Ovary (tissue), 9 donors: ENCODE results near the gene LEMD3. TPM values are rescaled to one million over a fixed set of nuclear protein-coding genes. Genes with fewer than 3 reads are reported as not detected.

Experiments used
- DNase-seq, 5 donors: peaks; one replicate each; pipeline ENCODE4 v3.0.0-alpha.2; 2019 to 2020
- H3K27ac ChIP-seq, 2 donors: fragments of 200-600 bp; one replicate each; pipeline versions ENCODE4 v1.5.1 to v1.8.0; 2019 to 2022
- H3K27me3 ChIP-seq: fragments of 200-600 bp; one replicate; pipeline ENCODE4 v1.8.0; 2022
- H3K36me3 ChIP-seq: fragments of 200-600 bp; sonication (generic); one replicate; pipeline ENCODE4 v1.5.1; 2019
- H3K4me1 ChIP-seq: one replicate; pipeline ENCODE4 v1.8.1; 2013; ENCODE audit warnings: mild to moderate bottlenecking, moderate library complexity; ENCODE audit not compliant: insufficient read depth
- H3K4me3 ChIP-seq: fragments of 200-600 bp; sonication (generic); one replicate; pipeline ENCODE4 v1.5.1; 2017
- H3K9me3 ChIP-seq, 2 donors: fragments of 200-600 bp in 1 of 2; sonication (generic) in 1 of 2; one replicate each; pipeline versions ENCODE4 v1.5.1 to v1.8.1; 2013 to 2019; ENCODE audit warnings: mild to moderate bottlenecking in 1 of 2, moderate library complexity in 1 of 2
- EP300 ChIP-seq: sonication (generic); formaldehyde crosslinking; IDR thresholded peaks from one replicate; pipeline ENCODE4 v1.6.1; 2017; ENCODE audit warnings: antibody characterized with exemption
- POLR2A ChIP-seq: fragments of 450-650 bp; IDR thresholded peaks from one replicate; pipeline ENCODE4 v1.6.1; 2017; ENCODE audit warnings: antibody characterized with exemption, mild to moderate bottlenecking, moderate library complexity
- WGBS, 3 donors: extraction: QIAGEN DNeasy Blood & Tissue Kit in 1 of 3; methylation state at CpG; one replicate each; pipeline versions ENCODE4 v1.1.5 to v1.1.7; 2013 to 2017; 5-methylcytosine and 5-hydroxymethylcytosine counted together
- intact Hi-C, 4 donors: fragments of 100-400 bp; cut with DNase I; formaldehyde crosslinking; loops; one replicate each; pipeline versions ENCODE4 v1.11.0 to v1.15.1; 2022 to 2023
- polyA plus RNA-seq, 2 donors: library from polyadenylated mRNA; stranded (reverse); fragments of 200-250 nt in 1 of 2; fragments of 350-450 nt in 1 of 2; fragmentation: Illumina TruSeq in 1 of 2; extraction: RNeasy Lipid Tissue Mini Kit (QIAGEN cat#74804) in 1 of 2; gene quantifications; one replicate each; pipeline ENCODE4 v1.2.3, GENCODE V29; 2013 to 2014
- total RNA-seq, 7 donors: library from RNA; depleted of rRNA in 2 of 7; stranded (reverse); fragments of >200 nt in 2 of 7; fragmentation: NEBNext Ultra II Directional in 3 of 7; extraction: Animal tissue kit (Norgen Biotek cat#: 25700) in 3 of 7; gene quantifications; one replicate each; pipeline versions ENCODE4 v1.1.0 to v1.2.4, GENCODE V29; 2016 to 2023
- TF ChIP-seq, protein P1 (sequence below), 3 donors: fragments of 450-650 bp in 2 of 3; fragments of 200-600 bp in 1 of 3; IDR thresholded peaks; one replicate each; pipeline versions ENCODE4 v1.5.1 to v1.8.0; 2016 to 2022; ENCODE audit warnings: antibody characterized with exemption in 3 of 3, mild to moderate bottlenecking in 1 of 3
- donor health status: DM: no; HTN: no; CAD: no; lungs with moderate emphysema.
- donor health status: DM: no; HTN: no; CAD: no.
- donor health status: Bipolar disorder and iron deficiency.
- donor health status: DM: yes; HTN: yes; CAD: no.
- donor health status: DM: no; HTN: no; CAD: no.
- donor health status: DM: yes; HTN: yes; CAD: no.

The LEMD3 gene
- total and polyA plus RNA-seq, 9 donors = 11.4 to 34.8 (median 28.3) TPM

DNA sequence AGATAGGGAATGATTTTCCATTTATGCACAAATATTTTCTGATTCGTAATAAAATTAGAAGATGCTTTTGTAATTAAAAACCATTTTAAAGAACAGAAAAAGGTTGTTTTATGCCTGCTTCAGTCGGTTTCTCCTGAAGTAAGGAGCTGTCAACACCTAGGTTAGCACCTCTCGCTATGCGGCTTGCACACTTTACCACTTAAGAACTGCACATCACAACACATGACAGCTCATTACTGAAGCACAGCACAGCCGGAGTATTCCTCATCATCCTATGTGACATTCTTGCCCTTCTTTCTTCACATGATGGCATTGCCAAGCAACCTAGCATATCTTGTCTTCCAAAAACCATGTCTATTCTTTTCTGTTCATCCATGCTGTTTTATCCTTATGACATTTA, 42.9 kb upstream of the LEMD3 start:
- H3K36me3 ChIP-seq = no peaks in the 10 kb centered on the region
- intact Hi-C loops = no loop called here
- H3K9me3 ChIP-seq = peaks cover 0 to 4% of the 10 kb centered on the region in 2 donors
- 67 to 73% (median 69%) methylated on average over 5 of the region's 5 CpGs for WGBS, 3 donors
- DNase-seq = no peak
- H3K27ac ChIP-seq = no peak overlapping the region
- H3K27me3 ChIP-seq = no peaks in the 10 kb centered on the region
- no peak overlapping the region for H3K4me3 ChIP-seq
- no peaks in the 10 kb centered on the region for H3K4me1 ChIP-seq
- TF ChIP-seq, protein P1, sequence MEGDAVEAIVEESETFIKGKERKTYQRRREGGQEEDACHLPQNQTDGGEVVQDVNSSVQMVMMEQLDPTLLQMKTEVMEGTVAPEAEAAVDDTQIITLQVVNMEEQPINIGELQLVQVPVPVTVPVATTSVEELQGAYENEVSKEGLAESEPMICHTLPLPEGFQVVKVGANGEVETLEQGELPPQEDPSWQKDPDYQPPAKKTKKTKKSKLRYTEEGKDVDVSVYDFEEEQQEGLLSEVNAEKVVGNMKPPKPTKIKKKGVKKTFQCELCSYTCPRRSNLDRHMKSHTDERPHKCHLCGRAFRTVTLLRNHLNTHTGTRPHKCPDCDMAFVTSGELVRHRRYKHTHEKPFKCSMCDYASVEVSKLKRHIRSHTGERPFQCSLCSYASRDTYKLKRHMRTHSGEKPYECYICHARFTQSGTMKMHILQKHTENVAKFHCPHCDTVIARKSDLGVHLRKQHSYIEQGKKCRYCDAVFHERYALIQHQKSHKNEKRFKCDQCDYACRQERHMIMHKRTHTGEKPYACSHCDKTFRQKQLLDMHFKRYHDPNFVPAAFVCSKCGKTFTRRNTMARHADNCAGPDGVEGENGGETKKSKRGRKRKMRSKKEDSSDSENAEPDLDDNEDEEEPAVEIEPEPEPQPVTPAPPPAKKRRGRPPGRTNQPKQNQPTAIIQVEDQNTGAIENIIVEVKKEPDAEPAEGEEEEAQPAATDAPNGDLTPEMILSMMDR (IDR thresholded peaks at IDR 0.05) = no peak
- TF ChIP-seq EP300 (no peak), POLR2A (no peak)

DNA sequence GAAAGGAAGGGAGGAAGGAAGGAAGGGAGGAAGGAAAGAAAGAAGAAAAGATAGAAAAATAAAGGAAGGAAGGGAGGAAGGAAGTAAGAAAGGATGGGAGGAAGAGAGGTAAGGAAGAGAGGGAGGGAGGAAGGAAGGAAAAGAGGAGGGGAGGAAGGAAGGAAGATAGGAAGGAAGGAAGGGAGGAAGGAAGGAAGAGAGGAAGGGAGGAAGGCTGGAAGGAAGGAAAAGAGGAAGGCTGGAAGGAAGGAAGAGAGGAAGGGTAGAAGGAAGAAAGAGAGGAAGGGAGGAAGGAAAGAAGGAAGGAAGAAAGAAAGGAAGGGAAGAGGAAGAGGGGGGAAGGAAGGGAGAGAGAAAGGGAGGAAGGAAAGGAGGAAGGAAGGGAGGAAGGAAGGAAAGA, 35.5 kb upstream of the LEMD3 start:
- H3K27me3 ChIP-seq = no peaks in the 10 kb centered on the region
- no peak overlapping the region for H3K27ac ChIP-seq
- DNase-seq = no peak
- H3K4me3 ChIP-seq = no peak overlapping the region
- no peaks in the 10 kb centered on the region for H3K4me1 ChIP-seq
- TF ChIP-seq, protein P1 (IDR thresholded peaks at IDR 0.05) = no peak
- TF ChIP-seq POLR2A (no peak), EP300 (no peak)
- intact Hi-C loops = no loop called here
- no peaks in the 10 kb centered on the region for H3K36me3 ChIP-seq
- no peaks in the 10 kb centered on the region for H3K9me3 ChIP-seq

DNA sequence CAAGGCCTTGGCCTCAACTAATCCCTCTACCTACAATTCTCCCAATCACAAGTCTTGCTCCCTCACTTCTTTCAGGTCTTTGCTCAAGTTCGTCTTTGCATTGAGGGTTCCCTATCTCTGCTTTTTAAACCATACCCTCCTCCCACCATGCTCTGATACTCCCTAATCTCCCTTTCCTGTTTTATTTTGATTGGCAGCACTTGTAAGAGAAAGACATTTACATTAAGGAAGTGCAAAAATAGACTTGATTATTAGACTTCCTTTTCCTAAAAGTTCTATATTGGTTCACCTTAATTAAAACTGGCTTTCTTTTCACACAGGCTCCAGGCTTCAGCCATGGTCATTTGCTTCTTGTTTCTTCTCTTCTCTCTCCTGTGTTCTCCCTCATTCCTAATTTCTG, 30.0 kb upstream of the LEMD3 start:
- H3K4me3 ChIP-seq = no peak overlapping the region
- no peaks in the 10 kb centered on the region for H3K9me3 ChIP-seq
- no peaks in the 10 kb centered on the region for H3K4me1 ChIP-seq
- no peaks in the 10 kb centered on the region for H3K36me3 ChIP-seq
- TF ChIP-seq POLR2A (no peak), EP300 (no peak)
- TF ChIP-seq, protein P1 (IDR thresholded peaks at IDR 0.05) = no peak
- DNase-seq = no peak
- intact Hi-C loops = no loop called here
- H3K27ac ChIP-seq = no peak overlapping the region
- H3K27me3 ChIP-seq = no peaks in the 10 kb centered on the region
- WGBS, 3 donors = 19 to 26% (median 19%) methylated on average over 1 of the region's 1 CpG

DNA sequence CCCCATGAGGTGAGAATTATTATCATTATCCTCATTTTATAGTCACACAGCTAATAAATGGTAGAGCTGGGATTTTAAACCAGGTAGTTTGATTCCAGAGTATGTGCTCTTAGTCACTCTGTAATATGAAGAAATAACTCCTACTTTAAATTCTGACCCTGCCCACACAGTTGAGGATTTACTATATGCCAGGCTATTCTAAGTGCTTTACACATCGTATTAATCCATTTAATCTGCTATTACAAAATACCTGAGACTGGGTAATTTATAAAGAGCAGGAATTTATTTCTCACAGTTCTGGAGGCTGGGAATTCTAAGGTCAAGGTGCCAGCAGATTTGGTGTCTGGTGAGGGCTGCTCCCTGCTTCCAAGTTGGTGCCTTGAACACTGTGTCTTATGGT, 28.6 kb upstream of the LEMD3 start:
- H3K27me3 ChIP-seq = no peaks in the 10 kb centered on the region
- no peaks in the 10 kb centered on the region for H3K4me1 ChIP-seq
- 71 to 96% (median 85%) methylated on average over 1 of the region's 1 CpG for WGBS, 3 donors
- no peak overlapping the region for H3K4me3 ChIP-seq
- H3K36me3 ChIP-seq = no peaks in the 10 kb centered on the region
- TF ChIP-seq POLR2A (no peak), EP300 (no peak)
- TF ChIP-seq, protein P1 (IDR thresholded peaks at IDR 0.05) = no peak
- DNase-seq = no peak
- H3K9me3 ChIP-seq = no peaks in the 10 kb centered on the region
- H3K27ac ChIP-seq = no peak overlapping the region
- intact Hi-C loops = no loop called here
